Measurements from ENCODE around the gene POLR2E.

GRCh38 chr19:1126984-1127760, 32.0 kb upstream of the POLR2E start:
- TF ChIP-seq CTCF (conservative IDR thresholded peaks at IDR 0.05; ENCODE audit: low read length) (no peak), EZH2phosphoT487 (IDR thresholded peaks at IDR 0.05; ENCODE audit: borderline replicate concordance) (no peak)

Data from Loucy (cell line).